Adrenal gland (tissue), 12 donors: ENCODE results near the gene FCN2. TPM values are rescaled to one million over a fixed set of nuclear protein-coding genes. Genes with fewer than 3 reads are reported as not detected.

Source experiments
- DNase-seq, 7 donors: peaks; one replicate each; pipeline ENCODE4 v3.0.0-alpha.2; 2019 to 2020
- H3K27ac ChIP-seq, 5 donors: fragments of 200-600 bp; sonication (generic) in 4 of 5; 1 replicate in 3 of 5; 2 replicates in 2 of 5; pipeline versions ENCODE4 v1.5.1 to v1.8.0; 2016 to 2020; ENCODE audit warnings: mild to moderate bottlenecking in 1 of 5
- H3K27me3 ChIP-seq: fragments of 200-600 bp; 2 replicates; pipeline ENCODE4 v1.8.0; 2021
- H3K36me3 ChIP-seq, 2 donors: fragments of 200-600 bp; replicated peaks in 1 of 2; 1 replicate in 1 of 2; 2 replicates in 1 of 2; pipeline versions ENCODE4 v1.5.1 to v1.8.0; 2018 to 2022
- H3K4me1 ChIP-seq, 2 donors: fragments of 200-600 bp; replicated peaks in 1 of 2; 1 replicate in 1 of 2; 2 replicates in 1 of 2; pipeline versions ENCODE4 v1.5.1 to v1.8.0; 2018 to 2021
- H3K4me3 ChIP-seq, 4 donors: fragments of 200-600 bp; sonication (generic) in 3 of 4; one replicate each; pipeline ENCODE4 v1.5.1; 2016 to 2018
- H3K9me3 ChIP-seq, 3 donors: fragments of 200-600 bp; sonication (generic) in 1 of 3; replicated peaks in 1 of 3; 1 replicate in 2 of 3; 2 replicates in 1 of 3; pipeline versions ENCODE4 v1.5.1 to v1.8.0; 2016 to 2021
- CTCF ChIP-seq, 6 experiments: fragments of 450-650 bp in 4 of 6; fragments of 200-600 bp in 2 of 6; sonication (generic) in 1 of 6; IDR thresholded peaks; 1 replicate in 5 of 6; 2 replicates in 1 of 6; pipeline versions ENCODE4 v1.5.1 to v1.8.0; 2016 to 2021; ENCODE audit warnings: antibody characterized with exemption in 6 of 6, mild to moderate bottlenecking in 2 of 6, moderate library complexity in 1 of 6
- POLR2A ChIP-seq, 2 donors: fragments of 450-650 bp; IDR thresholded peaks; one replicate each; pipeline ENCODE4 v1.6.1; 2017; ENCODE audit warnings: antibody characterized with exemption in 2 of 2, mild to moderate bottlenecking in 2 of 2, moderate library complexity in 1 of 2
- WGBS, 4 donors: extraction: QIAGEN DNeasy Blood & Tissue Kit in 2 of 4; methylation state at CpG; one replicate each; pipeline versions ENCODE4 v1.1.5 to v1.1.7; 2013 to 2017; 5-methylcytosine and 5-hydroxymethylcytosine counted together
- intact Hi-C, 2 donors: fragments of 100-400 bp; cut with DNase I; formaldehyde crosslinking; loops; one replicate each; pipeline versions ENCODE4 v1.14.1 to v1.15.0; 2022 to 2023
- polyA plus RNA-seq, 3 donors: library from polyadenylated mRNA; stranded (reverse); fragments of 200-250 nt in 2 of 3; fragments of 350-450 nt in 1 of 3; fragmentation: Illumina TruSeq in 1 of 3; extraction: RNeasy Lipid Tissue Mini Kit (QIAGEN cat#74804) in 1 of 3; gene quantifications; one replicate each; pipeline ENCODE4 v1.2.3, GENCODE V29; 2013 to 2014
- total RNA-seq, 9 donors: library from RNA; depleted of rRNA in 4 of 9; stranded (reverse); fragments of >200 nt in 4 of 9; fragments of 120-200 nt in 1 of 9; fragmentation: NEBNext Ultra II Directional in 1 of 9; extraction: Animal tissue kit (Norgen Biotek cat#: 25700) in 1 of 9; gene quantifications; one replicate each; pipeline versions ENCODE4 v1.1.0 to v1.2.4, GENCODE V29; 2013 to 2023
- donor health status: healthy with polysubstance abuse.
- donor health status: Bipolar disorder and iron deficiency.
- donor health status: DM: yes; HTN: yes; CAD: no.
- donor health status: DM: no; HTN: no; CAD: no.
- donor health status: DM: no; HTN: no; CAD: no.
- donor health status: DM: yes; HTN: yes; CAD: no.

Gene FCN2
- total and polyA plus RNA-seq, 12 donors: 6.7 to 99.6 (median 31.2) TPM

GRCh38 chr9:134897584-134898170 lies 17.1 kb downstream of the FCN2 start:
- DNase-seq: peak in 3 of 7 donors; percentile 11 to 37 (median 13)
- H3K36me3 ChIP-seq: no peaks in the 10 kb centered on the region
- H3K27me3 ChIP-seq: no peaks in the 10 kb centered on the region
- TF ChIP-seq CTCF (IDR thresholded peaks at IDR 0.05): no peak
- TF ChIP-seq POLR2A (IDR thresholded peaks at IDR 0.05): no peak
- no peak overlapping the region for H3K4me3 ChIP-seq
- H3K4me1 ChIP-seq: peaks cover 25 to 35% of the 10 kb centered on the region in 2 donors
- H3K27ac ChIP-seq: peak overlapping the region in 2 of 5 donors; percentile 86 to 92
- 26 to 41% (median 31%) methylated on average over 2 of the region's 2 CpGs for whole genome bisulfite sequencing, 4 donors
- H3K9me3 ChIP-seq: no peaks in the 10 kb centered on the region
- intact Hi-C loops: no loop called here

GRCh38 chr9:134898319-134898718 lies 17.7 kb downstream of the FCN2 start:
- H3K27me3 ChIP-seq: no peaks in the 10 kb centered on the region
- H3K4me3 ChIP-seq: no peak overlapping the region
- 42 to 79% (median 47%) methylated on average over 2 of the region's 2 CpGs for WGBS, 4 donors
- peak in 2 of 7 donors; percentile 11 to 28 for DNase-seq
- peak overlapping the region in 1 of 5 donors; percentile 92 for H3K27ac ChIP-seq
- H3K9me3 ChIP-seq: no peaks in the 10 kb centered on the region
- H3K4me1 ChIP-seq: peaks cover 25 to 35% of the 10 kb centered on the region in 2 donors
- intact Hi-C loops: no loop called here
- TF ChIP-seq CTCF (IDR thresholded peaks at IDR 0.05): no peak
- no peak for TF ChIP-seq POLR2A (IDR thresholded peaks at IDR 0.05)
- H3K36me3 ChIP-seq: no peaks in the 10 kb centered on the region

GRCh38 chr9:134899168-134899567 lies 18.6 kb downstream of the FCN2 start:
- no peaks in the 10 kb centered on the region for H3K9me3 ChIP-seq
- whole genome bisulfite sequencing, 4 donors: 80 to 96% (median 88%) methylated on average over 3 of the region's 3 CpGs
- peaks cover 21 to 35% of the 10 kb centered on the region in 2 donors for H3K4me1 ChIP-seq
- intact Hi-C loops: no loop called here
- DNase-seq: no peak
- no peak overlapping the region for H3K27ac ChIP-seq
- H3K36me3 ChIP-seq: no peaks in the 10 kb centered on the region
- H3K4me3 ChIP-seq: no peak overlapping the region
- no peaks in the 10 kb centered on the region for H3K27me3 ChIP-seq
- TF ChIP-seq CTCF (IDR thresholded peaks at IDR 0.05) (no peak), POLR2A (IDR thresholded peaks at IDR 0.05) (no peak)

GRCh38 chr9:134899818-134900217 lies 19.2 kb downstream of the FCN2 start:
- Histone ChIP-seq H3K9me3 (no peaks in the 10 kb centered on the region), H3K4me3 (no peak overlapping the region), H3K27ac (no peak overlapping the region), H3K27me3 (no peaks in the 10 kb centered on the region), H3K4me1 (peaks cover 21 to 35% of the 10 kb centered on the region in 2 donors), H3K36me3 (no peaks in the 10 kb centered on the region)
- DNase-seq: peak in 2 of 7 donors; percentile 6 to 20
- 89 to 100% (median 95%) methylated on average over 1 of the region's 1 CpG for WGBS, 4 donors
- intact Hi-C loops: no loop called here
- TF ChIP-seq CTCF (IDR thresholded peaks at IDR 0.05): no peak
- TF ChIP-seq POLR2A (IDR thresholded peaks at IDR 0.05): no peak
